Measurements from ENCODE around the gene MED16. TPM values are rescaled to one million over a fixed set of nuclear protein-coding genes. Genes with fewer than 3 reads are reported as not detected.
"Not testable (repeated sequence)": the region's sequence is repeated elsewhere in the genome, so short reads cannot be mapped to it uniquely, and the experiment has no call there.

MED16 gene
- total RNA-seq, 2 donors from 2014 or later: 29.4 to 33.6 TPM

DNA sequence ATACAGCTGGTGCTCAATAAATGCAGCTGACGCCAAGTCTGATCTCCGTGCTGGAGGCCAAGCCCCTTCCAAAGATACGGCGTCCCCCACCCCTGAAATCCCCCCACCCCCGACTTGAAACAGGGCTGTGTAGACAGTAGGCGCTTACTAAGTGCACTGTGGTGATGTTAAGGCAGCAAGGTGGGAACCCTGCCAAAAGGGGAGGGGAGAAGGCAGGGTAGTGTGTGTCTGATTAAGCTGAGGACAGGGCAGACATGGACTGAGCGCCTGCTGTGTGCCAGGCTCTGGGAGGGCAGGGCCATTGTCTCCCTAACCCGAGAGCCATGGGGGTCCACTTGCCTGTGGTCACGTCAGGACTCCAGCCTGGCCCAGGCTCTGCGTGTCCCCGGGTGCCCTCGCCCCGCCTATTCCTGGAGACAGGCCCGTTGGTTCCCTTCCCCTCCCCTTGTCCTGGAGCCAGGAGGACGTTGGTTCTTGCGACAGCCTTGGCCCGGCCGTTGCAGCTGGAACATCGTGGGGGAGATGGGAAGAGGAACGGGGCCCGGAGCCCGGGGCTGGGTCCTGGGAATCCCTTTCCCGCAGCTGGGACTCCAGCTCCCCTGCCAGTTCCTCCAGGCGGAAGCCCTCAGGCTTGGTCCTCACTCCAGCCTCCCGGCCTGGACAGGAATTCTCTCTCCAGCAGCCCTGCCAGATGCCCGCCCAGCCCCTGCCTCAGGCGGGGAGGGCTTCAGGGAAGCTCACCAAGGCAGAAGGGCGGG is 42.6 kb downstream of the MED16 start:
- intact Hi-C loops (cut with DNase I): loop anchor here (5.0 to 10.0 kb wide), 2 partner anchors 78 to 134 kb away; partner anchors contain the start of gene WDR18 (in 1 of the 2)
- DNase-seq (ENCODE audit: low spot score): peak; percentile 98

DNA sequence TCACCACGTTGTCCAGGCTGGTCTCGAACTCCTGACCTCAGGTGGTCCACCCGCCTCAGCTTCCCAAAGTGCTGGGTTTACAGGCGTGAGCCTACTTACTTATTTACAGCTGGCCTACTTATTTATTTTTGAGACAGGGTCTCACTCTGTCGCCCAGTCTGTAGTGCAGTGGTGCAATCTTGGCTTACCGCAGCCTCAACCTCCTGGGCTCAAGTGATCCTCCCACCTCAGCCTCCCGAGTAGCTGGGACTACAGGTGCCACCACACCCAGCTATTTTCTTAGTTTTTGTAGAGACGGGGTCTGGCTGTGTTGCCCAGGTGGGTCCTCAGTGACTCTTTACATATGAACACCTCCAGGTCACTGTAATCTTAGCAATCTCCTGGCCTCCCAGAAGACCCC is 43.8 kb downstream of the MED16 start:
- DNase-seq (ENCODE audit: low spot score); intact Hi-C loops (cut with DNase I): not testable (repeated sequence)

DNA sequence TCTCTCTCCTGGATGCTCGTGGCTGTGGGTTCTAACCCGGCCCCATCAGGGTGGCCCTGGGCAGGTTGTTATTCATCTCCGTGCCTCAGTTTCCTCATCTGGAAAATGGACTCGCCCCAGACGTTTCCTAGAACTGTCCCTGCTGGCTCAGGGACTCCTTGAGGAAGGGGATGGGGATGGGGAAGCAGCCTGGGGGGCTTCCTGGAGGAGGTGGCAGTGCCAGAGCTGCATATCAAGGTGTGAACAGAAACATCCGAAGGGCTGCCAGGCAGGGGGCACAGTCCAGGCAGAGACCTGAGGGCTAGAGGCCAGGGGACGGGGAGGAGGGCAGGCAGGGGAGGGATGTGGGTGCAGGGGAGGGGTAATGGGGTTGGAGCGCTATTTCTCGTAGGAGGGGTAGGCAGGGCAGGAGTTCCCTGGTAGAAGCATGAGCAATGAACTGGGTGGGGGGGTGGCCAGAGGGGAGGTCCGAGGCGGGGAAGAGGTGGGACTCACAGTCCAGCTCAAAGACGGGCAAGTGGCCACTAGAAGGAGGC is 44.5 kb downstream of the MED16 start:
- intact Hi-C loops (cut with DNase I): no loop called here
- DNase-seq (ENCODE audit: low spot score): no peak

DNA sequence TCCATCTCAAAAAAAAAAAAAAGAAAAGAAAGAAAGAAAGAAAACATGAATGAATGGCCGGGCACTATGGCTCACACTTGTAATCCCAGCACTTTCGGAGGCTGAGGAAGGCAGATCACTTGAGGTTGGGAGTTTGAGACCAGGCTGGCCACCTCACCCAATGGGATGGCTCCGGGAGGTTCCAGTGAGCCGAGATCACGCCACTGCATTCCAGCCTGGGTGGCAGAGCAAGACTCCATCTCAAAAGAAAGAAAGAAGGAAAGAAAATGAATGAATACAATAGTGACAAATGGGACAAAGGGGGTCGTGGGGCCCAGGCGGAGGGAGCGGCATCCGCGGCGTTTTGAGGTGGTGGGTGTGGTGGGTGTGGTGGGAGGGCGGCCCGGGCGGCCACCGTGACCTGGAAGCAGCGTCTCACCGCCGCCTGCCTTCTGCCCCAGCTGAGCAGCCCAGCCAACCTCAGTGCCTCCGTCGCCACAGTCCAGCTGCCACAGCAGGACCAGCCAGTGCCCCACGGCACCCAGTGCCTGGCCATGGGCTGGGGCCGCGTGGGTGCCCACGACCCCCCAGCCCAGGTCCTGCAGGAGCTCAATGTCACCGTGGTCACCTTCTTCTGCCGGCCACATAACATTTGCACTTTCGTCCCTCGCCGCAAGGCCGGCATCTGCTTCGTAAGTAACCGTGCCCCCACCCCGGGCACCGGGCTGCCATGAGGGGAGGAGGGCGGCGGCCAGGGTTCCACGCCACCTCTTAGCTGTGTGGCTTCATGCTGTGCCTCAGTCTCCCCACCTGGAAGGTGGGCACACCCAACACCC is 47.1 kb downstream of the MED16 start:
- DNase-seq (ENCODE audit: low spot score): peak; percentile 78
- intact Hi-C loops (cut with DNase I): no loop called here

DNA sequence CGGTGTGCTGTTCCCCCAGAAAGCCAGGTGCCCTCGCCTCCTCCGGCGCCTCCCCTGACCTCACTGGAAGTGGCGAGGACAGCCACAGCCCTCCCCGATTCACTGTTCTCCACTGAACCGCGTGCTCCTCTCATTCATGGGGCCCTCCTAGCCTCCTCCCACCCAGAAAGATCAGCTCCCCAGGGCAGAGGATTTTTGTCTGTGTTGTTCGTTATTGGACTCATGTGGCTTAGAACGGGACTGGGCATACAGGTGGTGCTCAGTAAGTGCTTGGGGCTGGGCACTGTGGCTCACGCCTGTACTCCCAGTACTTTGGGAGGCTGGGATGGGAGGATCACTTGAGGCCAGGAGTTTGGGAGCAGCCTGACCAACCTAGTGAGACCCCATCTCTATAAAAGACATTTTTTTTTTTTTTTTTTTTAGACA is 48.4 kb downstream of the MED16 start:
- DNase-seq (ENCODE audit: low spot score): peak; percentile 60
- intact Hi-C loops (cut with DNase I): no loop called here

DNA sequence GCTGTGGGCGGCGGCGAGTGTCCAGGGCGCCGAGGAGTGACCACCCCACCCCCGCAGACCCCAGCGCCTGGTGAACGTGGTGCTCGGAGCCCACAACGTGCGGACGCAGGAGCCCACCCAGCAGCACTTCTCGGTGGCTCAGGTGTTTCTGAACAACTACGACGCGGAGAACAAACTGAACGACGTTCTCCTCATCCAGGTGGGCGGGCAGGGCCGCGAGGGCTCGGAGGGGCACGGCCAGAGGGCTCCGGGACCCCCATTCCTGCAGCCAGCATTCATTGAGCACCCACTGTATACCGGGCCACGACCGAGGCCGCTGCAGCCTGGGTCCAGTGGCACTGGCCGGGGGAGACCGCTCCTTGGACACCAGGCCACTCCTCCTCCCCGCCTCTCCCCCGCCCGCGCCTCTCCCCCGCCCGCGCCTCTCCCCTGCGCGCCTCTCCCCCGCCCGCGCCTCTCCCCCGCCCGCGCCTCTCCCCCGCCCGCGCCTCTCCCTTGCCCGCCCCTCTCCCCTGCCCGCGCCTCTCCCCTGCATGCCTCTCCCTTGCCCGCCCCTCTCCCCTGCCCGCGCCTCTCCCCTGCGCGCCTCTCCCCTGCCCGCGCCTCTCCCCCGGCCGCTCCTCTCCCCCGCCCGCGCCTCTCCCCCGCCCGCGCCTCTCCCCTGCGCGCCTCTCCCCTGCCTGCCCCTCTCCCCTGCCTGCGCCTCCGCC is 49.0 kb downstream of the MED16 start:
- peak; percentile 48 for DNase-seq (ENCODE audit: low spot score)
- intact Hi-C loops (cut with DNase I): no loop called here

DNA sequence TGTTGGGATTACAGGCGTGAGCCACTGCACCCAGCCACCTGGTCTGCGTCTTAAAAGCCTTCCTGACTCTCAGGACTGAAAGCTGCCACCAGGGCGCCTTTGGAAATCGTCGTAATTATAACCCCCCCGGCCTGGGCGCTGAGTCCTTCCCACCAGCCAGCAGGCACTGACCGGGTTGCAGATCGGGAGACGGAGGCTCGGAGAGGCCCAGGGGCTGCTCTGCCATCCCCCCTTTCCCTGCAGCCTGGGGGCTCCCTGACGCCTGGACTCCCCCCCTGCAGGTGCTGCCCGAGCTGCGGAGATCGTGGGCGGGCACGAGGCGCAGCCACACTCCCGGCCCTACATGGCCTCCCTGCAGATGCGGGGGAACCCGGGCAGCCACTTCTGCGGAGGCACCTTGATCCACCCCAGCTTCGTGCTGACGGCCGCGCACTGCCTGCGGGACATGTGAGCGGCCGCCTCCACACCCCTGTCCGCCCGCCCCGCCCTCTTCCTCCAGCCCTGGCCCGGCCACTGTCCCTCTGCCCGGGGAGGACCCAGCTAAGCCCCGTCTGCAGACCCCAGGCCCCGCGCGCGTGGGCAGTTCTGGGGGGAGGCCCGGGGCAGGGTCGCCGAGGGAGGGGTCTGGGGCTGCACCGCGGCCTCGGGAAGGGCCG is 49.7 kb downstream of the MED16 start:
- DNase-seq (ENCODE audit: low spot score): peak; percentile 84

DNA sequence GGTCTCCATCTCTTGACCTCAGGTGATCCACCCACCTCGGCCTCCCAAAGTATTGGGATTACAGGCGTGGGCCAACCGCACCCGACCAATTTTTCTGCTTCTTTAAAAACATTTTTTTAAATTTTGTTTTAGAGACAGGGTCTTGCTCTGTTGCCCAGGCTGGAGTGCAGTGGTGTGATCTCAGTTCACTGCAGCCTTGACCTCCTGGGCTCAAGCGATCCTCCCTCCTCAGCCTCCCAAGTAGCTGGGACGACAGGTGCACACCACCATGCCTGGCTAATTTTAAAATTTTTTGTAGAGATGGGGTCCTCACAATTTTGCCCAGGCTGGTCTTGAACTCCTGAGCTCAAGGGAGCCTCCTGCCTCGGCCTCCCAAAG is 50.2 kb downstream of the MED16 start:
- DNase-seq (ENCODE audit: low spot score); intact Hi-C loops (cut with DNase I): not testable (repeated sequence)

More for the DNA sequence above, 49.7 kb downstream of the MED16 start:
- intact Hi-C loops (cut with DNase I): no loop called here

DNA sequence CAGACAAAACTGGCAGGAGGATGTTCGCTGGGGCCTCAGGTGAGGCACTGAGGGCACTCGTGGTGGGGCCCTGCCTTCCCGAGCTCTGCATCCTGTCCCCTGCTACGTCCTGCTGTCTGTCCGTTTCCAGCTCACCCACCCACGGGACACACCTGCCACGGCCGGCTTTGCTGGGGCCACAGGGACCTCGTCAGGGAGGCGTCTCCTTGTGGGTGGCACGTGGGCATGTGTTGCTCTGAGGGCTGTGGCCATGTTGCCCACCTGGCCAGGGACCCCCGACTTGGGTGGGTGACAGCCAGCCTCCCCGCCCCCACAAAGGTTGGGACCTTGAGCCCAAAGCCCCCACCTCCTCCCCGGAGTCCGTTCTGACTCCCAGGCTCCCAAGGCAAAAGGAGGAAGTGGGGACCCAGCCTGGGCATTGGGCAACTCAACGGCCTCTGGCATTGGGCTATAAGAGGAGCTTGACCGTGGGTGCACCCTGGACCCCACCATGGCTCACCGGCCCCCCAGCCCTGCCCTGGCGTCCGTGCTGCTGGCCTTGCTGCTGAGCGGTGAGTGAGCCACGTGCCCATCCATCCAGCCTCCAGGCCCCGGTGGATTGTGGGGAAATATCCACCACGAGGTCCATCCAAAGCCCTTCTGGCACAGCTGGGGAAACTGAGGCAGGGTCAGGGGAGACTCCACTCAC is 52.3 kb downstream of the MED16 start, which contains the start of gene PRTN3:
Gene PRTN3 (plus strand): TSS at position 481 of the 688 bp plus-strand sequence. CDS start 10 bp downstream, at position 491.
- DNase-seq (ENCODE audit: low spot score): no peak
- intact Hi-C loops (cut with DNase I): no loop called here

DNA sequence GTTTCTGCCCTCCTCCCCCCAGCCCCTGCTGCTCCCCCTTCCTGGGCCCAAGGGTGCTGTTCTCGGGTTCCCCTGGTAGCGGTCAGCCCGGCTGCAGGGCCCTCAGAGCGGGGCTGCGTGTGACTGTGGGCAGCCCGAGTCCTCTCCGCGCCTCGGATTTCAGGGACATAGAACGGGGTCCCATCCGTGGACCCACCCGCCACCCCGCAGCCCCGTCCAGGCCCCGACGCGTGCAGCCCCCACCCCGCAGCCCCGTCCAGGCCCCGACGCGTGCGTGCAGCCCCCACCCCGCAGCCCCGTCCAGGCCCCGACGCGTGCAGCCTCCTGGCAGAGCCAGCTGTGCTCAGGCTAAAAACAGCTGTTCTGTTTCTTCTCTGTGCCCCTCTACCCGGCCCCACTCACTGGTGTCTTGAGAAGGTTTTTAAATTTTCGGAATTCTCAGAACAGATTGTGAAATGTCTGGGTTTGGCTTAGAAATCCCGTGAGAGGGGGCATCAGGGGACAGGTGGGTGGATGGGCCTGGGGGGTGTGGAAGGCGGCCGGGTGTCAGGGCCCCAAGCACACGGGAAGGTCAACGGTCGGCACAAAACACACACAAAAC is 57.7 kb downstream of the MED16 start:
- intact Hi-C loops (cut with DNase I): no loop called here

DNA sequence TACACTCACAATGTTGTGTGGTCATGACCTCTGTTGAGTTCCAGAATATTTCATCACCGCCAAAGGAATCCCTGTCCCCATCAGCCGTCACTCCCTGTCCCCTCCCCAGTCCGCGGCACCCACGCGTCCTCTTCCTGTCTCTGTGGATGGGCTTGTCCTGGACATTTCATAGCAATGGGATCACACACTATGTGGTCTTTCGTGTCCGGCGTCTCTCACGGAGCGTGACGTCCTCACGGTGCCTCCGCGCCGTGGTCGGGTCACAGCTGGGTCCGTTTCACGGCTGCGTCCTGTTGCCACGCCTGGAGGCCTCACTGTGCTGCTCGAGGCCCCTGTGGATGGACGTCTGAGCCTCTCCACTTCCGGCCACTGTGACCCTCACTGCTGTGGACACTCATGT is 58.8 kb downstream of the MED16 start:
- DNase-seq (ENCODE audit: low spot score): no peak
- intact Hi-C loops (cut with DNase I): no loop called here

More for the DNA sequence above, 57.7 kb downstream of the MED16 start:
- DNase-seq (ENCODE audit: low spot score): no peak

DNA sequence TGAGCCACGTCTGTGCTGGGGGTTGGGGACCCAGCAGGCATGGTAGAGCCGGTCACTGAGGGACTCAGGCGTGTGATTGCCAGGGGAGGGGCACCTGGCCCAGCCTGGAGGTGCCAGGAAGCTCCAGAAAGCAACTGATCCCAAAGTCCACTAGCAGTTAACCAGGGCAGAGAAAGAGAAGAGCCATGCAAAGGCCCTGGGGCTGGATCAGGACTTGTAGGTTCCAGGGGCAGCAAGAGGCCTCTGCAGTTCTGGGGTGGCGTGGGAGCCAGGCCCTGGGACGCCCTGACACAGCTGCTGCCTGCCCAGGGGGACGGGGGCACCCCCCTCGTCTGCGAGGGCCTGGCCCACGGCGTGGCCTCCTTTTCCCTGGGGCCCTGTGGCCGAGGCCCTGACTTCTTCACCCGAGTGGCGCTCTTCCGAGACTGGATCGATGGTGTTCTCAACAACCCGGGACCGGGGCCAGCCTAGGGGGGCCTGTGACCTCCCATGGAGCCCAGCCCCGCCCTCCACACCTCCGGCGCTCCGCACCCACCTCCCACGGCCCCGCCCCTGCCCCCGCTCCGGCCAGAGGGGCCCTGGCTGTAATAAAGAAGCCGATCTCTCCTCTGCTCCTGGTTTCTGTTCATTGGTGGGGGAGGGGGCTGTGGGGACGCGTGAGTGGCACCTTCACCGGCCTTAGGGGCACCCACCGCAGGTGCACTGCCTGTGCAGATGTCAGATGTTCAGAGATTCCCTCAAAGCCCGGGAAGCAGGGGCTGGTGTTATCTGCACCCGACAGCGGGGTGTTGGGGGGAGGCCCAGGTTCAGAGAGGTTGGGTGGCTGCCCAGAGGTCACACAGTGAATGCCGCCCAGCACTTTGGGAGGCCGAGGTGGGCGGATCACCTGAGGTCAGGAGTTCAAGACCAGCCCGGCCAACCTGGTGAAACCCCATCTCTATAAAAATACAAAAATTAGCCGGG is 61.3 kb downstream of the MED16 start:
- intact Hi-C loops (cut with DNase I): no loop called here
- no peak for DNase-seq (ENCODE audit: low spot score)

DNA sequence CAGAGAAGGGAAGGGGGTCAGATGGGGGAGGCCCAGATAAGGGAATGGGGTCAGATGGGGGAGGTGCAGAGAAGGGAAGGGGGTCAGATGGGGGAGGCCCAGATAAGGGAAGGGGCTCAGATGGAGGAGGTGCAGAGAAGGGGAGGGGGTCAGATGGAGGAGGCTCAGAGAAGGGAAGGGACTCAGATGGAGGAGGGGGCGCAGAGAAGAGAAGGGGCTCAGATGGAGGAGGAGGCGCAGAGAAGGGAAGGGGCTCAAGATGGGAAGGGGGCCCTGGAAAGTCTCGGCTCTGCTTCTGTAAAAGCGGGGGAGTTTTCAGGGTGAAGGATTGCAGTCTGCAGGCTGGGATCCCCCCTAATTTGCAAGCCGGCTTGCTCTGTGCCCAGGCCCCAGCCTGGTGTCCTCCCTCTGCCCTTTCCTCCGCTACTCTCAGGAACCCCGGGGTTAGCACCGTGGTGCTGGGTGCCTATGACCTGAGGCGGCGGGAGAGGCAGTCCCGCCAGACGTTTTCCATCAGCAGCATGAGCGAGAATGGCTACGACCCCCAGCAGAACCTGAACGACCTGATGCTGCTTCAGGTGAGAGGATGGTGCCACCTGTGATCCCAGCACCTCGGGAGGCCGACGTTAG is 63.7 kb downstream of the MED16 start:
- DNase-seq (ENCODE audit: low spot score): peak; percentile 58
- intact Hi-C loops (cut with DNase I): no loop called here

DNA sequence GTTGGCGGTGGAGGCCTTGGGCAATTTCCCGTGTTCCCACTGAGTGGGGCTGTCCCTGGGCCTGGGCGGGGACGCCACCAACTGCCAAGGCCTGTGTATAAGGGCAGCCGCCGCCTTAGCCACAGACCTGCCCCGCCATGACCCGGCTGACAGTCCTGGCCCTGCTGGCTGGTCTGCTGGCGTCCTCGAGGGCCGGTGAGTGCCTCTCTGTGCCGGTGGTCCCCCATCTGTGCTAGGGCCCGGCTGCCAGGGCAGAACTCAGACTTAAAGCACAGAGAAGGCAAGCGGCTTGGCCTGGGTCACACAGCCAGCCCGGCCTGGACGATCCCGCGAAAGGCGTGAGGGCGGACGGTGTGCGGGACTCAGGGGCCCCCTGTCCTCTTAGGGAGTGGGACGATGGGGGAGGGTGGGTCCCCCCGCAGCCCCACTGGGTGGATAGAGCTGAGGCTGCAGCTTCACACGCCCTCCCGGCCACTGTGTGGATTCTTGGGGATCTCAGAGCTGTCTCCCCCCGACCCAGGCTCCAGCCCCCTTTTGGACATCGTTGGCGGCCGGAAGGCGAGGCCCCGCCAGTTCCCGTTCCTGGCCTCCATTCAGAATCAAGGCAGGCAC is 65.2 kb downstream of the MED16 start, which contains the start of gene AZU1:
Gene AZU1 (plus strand): TSS at position 128 of the 612 bp plus-strand sequence. CDS start 10 bp downstream, at position 138.
- intact Hi-C loops (cut with DNase I): no loop called here
- DNase-seq (ENCODE audit: low spot score): no peak

DNA sequence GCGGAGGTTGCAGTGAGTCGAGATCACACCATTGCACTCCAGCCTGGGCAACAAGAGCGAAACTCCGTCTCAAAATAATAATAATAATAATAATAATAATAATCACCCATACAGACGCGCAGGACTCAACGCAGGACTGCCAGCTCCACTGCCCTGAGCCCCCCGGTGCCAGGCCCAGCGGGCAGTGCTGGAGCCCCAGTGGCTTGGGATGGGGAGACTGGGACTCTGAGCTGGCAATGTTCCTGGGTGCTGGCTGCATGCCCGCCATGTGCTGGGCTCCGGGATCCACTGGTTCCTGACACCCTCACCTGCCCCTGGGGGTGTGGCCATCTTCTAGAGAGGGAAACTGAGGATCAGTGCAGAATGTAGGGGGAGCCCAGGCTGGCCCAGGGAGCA is 65.7 kb downstream of the MED16 start:
- intact Hi-C loops (cut with DNase I): no loop called here
- peak; percentile 66 for DNase-seq (ENCODE audit: low spot score)

All from posterior vena cava (tissue), 2 donors.